GM18951 (cell line): ENCODE results near the gene TCL1A.
A peak's percentile ranks its signal among the peaks of the same experiment; 100 is the strongest.

Experiments
- POLR2A ChIP-seq: IDR thresholded peaks from 4 replicates; pipeline ENCODE4 v1.6.1; 2011; ENCODE audit warnings: mild to moderate bottlenecking; ENCODE audit not compliant: insufficient read length, insufficient read depth; ENCODE audit errors: extremely low read depth
- in situ Hi-C: fragments of 300-500 bp; cut with MboI; formaldehyde crosslinking; loops from one replicate; pipeline ENCODE4 v1.12.0; 2022; ENCODE audit warnings: low sequenced_read_pairs, mixed read lengths, inconsistent platforms; ENCODE audit not compliant: unreplicated experiment

Gene TCL1A

DNA sequence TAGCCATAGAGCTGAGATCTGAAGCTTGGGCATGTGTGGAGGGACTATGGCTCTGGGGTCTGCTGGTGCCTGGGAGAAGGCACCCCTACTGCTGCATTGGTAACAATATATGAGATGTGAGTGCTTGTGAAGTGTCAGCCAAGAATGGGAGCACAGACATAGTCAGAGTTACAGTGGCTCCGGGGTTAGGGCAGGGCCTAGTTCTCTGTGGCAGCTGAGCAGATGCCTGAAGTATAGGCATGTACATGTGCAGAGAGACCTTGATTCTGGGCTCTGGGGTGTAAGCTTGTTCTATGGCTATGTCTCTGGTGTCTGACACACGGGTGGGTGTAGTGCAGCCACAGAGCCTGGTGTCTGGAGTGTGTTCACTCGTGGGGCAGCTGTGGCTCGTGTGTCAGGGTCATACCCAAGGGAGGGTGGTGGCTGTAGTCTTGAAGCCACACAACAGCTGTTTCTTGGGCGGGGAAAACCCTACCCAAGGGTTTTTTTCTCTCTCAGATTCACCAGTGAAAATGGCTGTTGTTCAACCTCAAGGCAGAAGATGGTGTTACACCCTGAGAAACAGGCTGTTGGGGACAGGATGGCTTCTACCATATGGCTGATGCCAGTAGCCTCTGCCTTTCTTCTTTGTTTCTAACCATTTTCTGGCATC is 11.9 kb upstream of the TCL1A start:
- TF ChIP-seq POLR2A: peak; percentile 22
- in situ Hi-C loops: no loop called here

DNA sequence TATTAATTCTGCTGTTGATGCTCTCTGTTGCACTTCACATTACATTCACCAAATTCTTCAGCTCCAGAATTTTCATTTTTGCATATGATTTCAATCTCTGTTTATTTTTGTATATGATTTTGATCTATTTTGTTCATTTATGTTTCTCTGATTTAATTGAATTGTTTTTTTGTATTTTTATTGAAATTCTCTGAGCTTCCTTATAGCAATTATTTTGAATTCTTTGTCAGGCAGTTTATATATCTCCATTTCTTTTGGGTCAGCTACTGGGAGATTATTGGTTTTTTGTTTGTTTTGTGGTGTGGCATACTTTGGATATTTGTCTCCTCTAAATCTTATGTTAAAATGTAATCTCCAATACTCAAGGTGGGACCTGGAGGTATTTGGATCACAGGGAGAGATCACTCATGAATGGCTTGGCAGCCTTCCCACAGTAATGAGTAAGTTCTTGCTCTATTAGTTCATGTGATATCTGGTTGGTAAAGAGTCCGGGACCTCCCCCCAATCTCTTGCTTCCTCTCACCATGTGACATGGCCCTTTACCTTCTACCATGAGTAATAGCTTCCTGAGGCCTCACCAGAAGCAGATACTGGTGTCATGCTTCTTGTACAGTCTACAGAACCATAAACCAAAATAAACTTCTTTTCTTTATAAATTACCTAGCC is 8.7 kb upstream of the TCL1A start:
- TF ChIP-seq POLR2A: no peak
- in situ Hi-C loops: no loop called here

DNA sequence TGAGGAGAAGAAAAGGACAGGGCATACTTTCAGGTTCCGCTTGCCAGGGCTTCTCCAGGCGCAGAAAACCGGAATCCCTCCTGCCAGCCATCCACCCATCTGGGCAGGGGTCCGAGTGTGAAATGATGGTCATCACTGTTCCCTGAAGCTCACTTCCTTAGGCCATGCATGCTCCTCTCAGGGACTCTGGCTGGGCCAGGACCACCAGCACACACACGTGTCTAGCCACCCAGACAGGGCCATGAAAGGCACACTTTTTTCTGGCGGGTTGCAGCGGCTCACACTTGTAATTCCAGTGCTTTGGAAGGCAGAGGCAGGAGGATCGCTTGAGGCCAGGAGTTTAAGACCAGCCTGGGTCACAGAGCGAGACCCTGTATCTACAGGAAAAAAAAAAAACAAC is 1.5 kb downstream of the TCL1A start:
- in situ Hi-C loops: no loop called here
- peak; percentile 28 for TF ChIP-seq POLR2A

DNA sequence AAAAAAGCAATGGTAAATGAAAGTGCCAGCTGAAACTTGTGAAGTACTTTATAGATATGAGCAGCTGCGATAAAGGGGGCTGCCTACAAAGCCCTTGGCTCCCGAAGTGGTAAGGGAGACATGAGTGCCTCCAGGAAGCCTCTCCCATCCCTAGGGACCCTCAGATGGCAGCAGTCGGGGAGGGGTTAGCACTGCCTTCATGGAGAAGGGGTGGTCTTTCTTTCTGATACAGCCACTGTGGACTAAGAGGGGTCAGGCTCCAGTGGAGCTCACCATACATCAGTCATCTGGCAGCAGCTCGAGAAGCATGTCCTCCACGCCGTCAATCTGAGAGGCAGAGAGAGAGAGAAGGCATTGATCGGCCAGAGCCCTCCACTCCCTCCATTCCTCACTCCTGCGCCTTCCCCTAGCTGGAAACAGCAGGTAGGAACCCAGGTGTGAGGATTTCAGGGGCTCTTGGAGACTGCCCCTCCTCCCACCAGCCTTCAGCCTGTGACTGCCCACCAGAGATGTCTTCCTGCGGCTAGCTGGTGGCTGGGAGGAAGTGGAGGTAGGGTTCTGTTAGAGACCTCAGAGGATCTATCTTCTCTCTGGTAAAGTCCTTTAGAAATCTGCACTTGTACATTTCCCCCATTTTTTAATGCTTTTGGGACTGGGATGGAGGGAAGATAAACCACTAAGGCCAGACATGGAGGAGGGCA is 2.3 kb downstream of the TCL1A start:
- in situ Hi-C loops: no loop called here
- TF ChIP-seq POLR2A: no peak

DNA sequence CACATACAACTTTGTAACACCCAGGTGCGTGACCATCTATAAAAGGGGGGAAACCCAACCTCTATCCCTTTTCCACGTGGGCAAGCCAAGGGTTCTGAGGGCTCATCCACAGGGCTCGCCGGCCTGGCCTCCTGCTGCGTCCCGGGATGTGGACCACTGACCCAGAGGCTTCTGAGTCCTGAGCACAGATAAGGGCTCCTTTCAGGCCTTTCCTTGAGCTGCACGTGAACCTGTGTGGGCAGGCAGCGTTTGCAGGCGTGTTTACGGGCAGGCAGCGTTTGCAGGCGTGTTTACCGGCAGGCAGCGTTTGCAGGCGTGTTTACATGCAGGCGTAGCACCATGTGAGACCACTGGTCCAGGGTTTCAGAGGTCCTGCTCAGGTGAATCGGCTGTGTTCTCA is 3.8 kb downstream of the TCL1A start:
- TF ChIP-seq POLR2A: no peak
- in situ Hi-C loops: no loop called here

DNA sequence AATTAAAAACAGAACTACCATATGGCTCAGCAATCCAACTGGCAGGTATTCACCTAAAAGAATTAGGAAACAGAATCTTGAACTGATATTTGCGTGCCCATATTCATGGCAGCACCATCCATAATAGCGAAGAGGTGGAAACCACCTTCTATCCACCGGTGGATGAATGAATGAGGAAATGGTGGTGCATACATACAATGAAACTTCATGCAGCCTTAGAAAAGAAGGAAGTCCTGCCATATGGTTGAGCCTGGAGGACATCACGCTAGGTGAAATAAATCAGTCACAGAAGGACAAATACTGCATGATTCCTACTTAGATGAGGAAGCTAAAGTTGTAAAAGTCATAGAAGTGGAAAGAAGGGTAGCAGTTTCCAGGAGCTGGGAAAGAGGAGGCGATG is 6.6 kb downstream of the TCL1A start:
- TF ChIP-seq POLR2A: no peak
- in situ Hi-C loops: no loop called here

DNA sequence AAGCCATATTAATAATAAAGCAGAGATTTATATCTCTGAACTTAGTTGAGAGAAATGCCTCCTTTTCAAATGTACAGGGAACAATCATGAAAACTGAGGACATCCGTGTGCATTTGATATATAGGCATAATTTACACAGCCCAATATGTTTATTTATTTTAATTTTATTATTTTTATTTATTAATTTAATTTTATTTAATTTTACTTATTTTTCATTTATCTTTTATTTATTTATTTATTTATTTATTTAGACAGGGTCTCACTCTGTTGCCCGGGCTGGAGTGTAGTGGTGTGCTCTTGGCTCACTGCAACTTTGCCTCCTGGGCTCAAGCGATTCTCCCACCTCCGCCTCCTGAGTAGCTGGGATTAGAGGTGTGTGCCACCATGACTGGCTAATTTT is 8.4 kb downstream of the TCL1A start:
- TF ChIP-seq POLR2A: no peak
- in situ Hi-C loops: no loop called here

DNA sequence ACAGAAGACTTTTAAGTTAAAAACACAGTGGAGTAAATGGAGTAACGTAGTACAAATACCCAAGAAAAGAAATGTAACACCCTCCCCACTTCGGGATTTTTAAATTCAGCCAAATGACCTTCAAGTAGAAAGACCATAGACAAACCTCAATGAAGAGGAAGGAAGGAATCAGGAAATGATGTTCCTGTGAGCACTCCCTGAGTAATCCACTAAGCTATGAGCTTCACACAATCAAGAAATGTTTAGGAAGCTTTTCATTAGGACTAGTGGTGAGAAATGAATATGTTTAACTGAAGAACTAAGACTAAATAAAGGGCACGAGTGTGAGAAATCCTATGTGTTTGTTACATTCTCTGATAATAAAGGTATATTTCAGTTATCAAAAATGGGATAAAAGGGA is 10.1 kb downstream of the TCL1A start:
- in situ Hi-C loops: no loop called here
- no peak for TF ChIP-seq POLR2A

DNA sequence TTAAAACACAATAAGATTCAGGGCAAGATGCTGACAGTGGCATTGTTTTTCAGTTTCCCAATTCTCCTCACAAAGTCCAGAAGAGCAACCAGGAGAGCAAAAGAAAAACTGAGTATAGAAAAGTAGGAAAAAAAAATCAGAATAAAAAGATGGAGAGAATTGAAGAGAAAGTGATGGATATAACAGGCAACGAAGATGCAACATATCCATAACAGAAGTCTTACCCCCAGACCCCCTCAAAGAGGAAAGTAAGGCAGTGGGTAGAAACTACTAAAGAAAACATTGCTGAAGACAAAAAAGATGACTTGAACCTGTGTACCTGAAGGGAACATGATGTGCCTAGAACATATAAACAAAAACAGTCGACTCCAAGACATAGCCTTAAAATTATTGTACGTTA is 10.6 kb downstream of the TCL1A start:
- no peak for TF ChIP-seq POLR2A
- in situ Hi-C loops: no loop called here

DNA sequence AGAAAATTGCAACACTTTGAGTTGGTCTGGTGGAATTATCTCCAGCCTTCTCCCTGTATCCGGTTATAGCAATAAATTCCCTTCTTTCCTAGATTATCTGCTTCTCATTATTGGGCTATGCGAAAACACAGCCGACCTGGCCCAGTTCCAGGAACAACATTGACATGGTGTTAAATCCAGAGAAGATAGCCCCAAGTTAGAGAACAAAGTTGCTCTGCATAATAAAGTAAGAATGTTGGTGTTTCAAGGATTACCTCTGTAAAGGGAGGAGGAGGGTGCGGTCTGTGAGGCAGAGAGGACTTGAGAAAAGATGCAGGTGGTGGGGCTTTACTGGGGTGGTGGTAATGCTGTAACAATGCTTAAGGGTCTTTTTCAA is 12.1 kb downstream of the TCL1A start:
- in situ Hi-C loops: no loop called here
- TF ChIP-seq POLR2A: no peak

DNA sequence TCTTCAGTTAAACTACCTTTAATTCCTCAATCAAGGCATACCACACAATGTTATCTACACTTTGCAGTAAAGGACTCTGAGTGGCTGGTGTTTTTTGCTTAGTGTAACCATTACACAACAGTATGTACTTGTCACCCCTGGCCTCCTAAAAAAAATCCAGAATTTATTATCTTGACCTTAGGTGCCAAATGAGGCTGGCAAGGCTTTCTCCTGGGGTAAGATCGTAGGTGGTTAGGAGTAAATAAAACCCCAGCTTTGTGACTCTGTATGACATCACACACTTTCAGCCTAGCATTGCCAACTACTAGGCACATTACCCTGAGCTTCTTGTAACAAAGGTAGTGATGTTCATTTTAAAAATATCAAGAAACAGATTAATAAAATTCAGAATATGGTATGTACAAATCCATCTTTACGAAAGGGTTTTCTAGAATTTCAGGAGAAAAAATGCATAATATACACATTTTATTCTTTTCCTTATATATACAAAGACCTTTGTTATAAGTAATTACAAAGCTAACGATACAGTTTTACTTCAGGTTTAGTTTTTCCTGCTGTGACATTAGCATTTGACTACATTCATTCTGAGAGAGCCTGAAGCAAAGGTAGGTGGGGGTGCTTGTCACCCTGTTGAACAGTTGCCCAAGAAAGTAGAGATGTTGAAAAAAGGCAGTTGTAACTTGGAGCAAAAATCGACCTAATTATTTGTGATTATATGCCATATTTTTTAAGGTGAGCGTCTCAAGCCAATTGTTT is 13.5 kb downstream of the TCL1A start:
- TF ChIP-seq POLR2A: no peak
- in situ Hi-C loops: no loop called here

DNA sequence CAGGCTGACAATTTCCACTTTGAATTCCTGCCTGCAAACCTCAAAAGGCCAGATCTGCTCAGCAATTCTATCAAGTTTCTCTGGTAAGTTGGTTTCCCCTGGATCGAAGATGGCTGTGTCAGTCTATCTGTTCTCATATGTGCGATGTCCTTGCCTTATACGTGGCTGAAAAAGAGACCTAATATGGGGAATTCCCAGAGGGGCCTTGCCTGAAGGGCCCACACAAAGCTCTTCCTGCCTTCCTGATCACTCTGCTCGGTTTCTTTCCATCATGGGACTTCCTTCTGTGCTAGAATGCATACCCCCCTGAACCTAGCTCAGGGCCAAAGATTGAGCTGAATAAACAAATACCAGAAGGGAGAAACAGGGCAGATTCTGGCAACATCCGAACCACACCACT is 14.5 kb downstream of the TCL1A start:
- in situ Hi-C loops: no loop called here
- TF ChIP-seq POLR2A: no peak

DNA sequence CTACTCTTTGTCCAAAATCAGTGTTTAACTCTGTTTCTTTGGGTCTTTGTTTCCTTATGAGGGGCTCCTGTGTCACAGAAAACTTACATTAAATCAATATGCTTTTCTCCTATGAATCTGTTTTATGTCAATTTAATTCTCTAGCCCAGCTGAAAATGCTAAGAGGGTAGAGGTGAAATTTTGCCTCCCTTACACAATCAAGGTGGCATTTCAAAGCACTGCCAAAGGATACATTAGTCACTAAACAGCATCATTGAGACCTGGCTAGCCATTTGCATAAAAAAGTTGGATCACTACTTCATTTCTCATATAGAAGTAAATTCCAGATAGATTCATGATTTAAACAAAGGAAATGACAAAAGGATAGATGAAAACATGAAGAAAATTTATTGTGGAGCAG is 15.6 kb downstream of the TCL1A start:
- in situ Hi-C loops: no loop called here

DNA sequence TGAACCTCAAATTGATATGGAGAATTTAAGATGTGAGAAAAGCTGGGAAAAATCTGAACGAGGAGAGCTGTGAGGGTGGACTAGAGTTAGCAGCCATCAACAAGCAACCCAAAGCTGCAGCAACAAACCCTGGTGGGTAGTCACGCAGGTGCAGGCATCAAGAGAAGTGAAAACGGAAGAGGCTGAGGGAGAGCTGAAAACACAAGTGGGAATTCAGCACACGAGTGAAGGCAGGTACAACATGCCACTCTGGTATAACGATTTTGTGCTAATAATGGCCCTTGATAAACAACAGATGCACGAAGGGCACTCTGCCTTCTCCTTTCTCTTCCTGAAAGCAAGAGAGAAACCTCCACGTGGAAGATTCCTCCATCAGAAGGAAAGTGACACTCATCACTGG is 16.2 kb downstream of the TCL1A start:
- TF ChIP-seq POLR2A: no peak
- in situ Hi-C loops: no loop called here

More for the DNA sequence above, 15.6 kb downstream of the TCL1A start:
- TF ChIP-seq POLR2A: no peak

DNA sequence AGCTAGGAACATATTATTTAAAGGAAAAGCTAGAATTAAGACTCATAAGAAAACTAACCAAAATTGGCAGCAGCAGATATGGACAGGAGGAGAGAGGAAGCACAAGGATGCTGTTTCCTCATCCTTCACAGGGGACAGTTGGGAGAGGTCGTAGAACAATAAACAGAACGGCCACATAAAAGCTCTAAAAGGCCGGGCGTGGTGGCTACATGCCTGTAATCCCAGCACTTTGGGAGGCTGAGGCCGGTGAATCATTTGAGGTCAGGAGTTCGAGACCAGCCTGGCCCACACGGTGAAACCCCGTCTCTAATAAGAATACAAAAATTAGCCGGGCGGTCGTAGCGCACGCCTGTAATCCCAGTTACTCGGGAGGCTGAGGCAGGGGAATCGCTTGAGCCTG is 17.2 kb downstream of the TCL1A start:
- in situ Hi-C loops: no loop called here

More for the DNA sequence above, 17.2 kb downstream of the TCL1A start:
- no peak for TF ChIP-seq POLR2A
